GM12892 (cell line): ENCODE results near the gene CDK18.

ENCODE experiments used
- POLR2A ChIP-seq: IDR thresholded peaks from 2 replicates; pipeline ENCODE4 v1.6.1; 2011; ENCODE audit warnings: low read depth, low read length, control low read depth
- POLR2AphosphoS5 ChIP-seq: IDR thresholded peaks from 2 replicates; pipeline ENCODE4 v1.6.1; 2011; ENCODE audit warnings: low read depth, low read length, control low read depth

GRCh38 chr1:205496661-205497060 is 7.8 kb upstream of the CDK18 start:
- TF ChIP-seq POLR2AphosphoS5 (no peak), POLR2A (no peak)
